Gastroesophageal sphincter (tissue), 3 donors: Measurements from ENCODE around the gene ETS1.

Experiments
- CTCF ChIP-seq, 4 experiments: fragments of 200-600 bp in 2 of 4; fragments of 450-650 bp in 2 of 4; sonication (generic) in 1 of 4; IDR thresholded peaks; one replicate each; pipeline ENCODE4 v1.5.1; 2017 to 2019; ENCODE audit warnings: antibody characterized with exemption in 4 of 4, mild to moderate bottlenecking in 2 of 4, moderate library complexity in 2 of 4
- EP300 ChIP-seq: sonication (generic); formaldehyde crosslinking; IDR thresholded peaks from one replicate; pipeline ENCODE4 v1.6.1; 2017; ENCODE audit warnings: antibody characterized with exemption, mild to moderate bottlenecking
- POLR2A ChIP-seq, 2 donors: fragments of 450-650 bp; IDR thresholded peaks; one replicate each; pipeline ENCODE4 v1.6.1; 2017; ENCODE audit warnings: antibody characterized with exemption in 2 of 2, mild to moderate bottlenecking in 2 of 2, moderate library complexity in 1 of 2
- POLR2AphosphoS5 ChIP-seq: sonication (generic); formaldehyde crosslinking; IDR thresholded peaks from one replicate; pipeline ENCODE4 v1.6.1; 2017; ENCODE audit warnings: antibody characterized with exemption

- TF ChIP-seq CTCF (IDR thresholded peaks at IDR 0.05) (no peak), POLR2AphosphoS5 (no peak), POLR2A (IDR thresholded peaks at IDR 0.05) (no peak), EP300 (no peak)
Observed at GRCh38 chr11:128552783-128553661, 34.3 kb downstream of the ETS1 start.
